HCT116 (cell line): ENCODE measurements around the gene LHPP. TPM values are rescaled to one million over a fixed set of nuclear protein-coding genes. Genes with fewer than 3 reads are reported as not detected.

Experiments
- ATAC-seq: fragments of 200-7000 bp; cut with Tn5 transposase; 2 replicates; pipeline ENCODE4 v1.9.1; 2020; ENCODE audit warnings: mild to moderate bottlenecking, moderate library complexity
- BruUV-seq: library from RNA; stranded (reverse); fragments of 400-500 nt; replicated peaks from 2 replicates; lab custom pipeline; 2021; lab: Mats Ljungman, UMichigan
- CTCF ChIA-PET: fragments of 300-600 bp; sonication (Branson Sonifier 250); formaldehyde crosslinking; loops from one replicate; lab custom pipeline; 2021; ENCODE audit warnings: antibody characterized with exemption; lab: Charles Lee
- POLR2A ChIA-PET: fragments of 300-600, 350-600 bp; sonication (Branson Sonifier 250); formaldehyde crosslinking; loops from one replicate; lab custom pipeline; 2021; ENCODE audit warnings: antibody characterized with exemption; lab: Charles Lee
- RAD21 ChIA-PET, 2 experiments: fragments of 300-600 bp; sonication (Branson Sonifier 250); formaldehyde crosslinking; loops; one replicate each; lab custom pipeline; 2023; ENCODE audit warnings: low total read pairs in 2 of 2; ENCODE audit not compliant: uncharacterized antibody in 2 of 2, unreplicated experiment in 2 of 2, low non-redundant PET in 1 of 2; lab: Charles Lee
- DNase-seq: peaks from one replicate; pipeline ENCODE4 v3.0.0-alpha.2; 2010; ENCODE audit warnings: low read depth, low spot score
- H2AFZ ChIP-seq: fragments of 200-600 bp; shearing (Covaris generic), sonication (generic); 2 replicates; pipeline ENCODE4 v1.6.1; 2017; ENCODE audit warnings: low read depth, mixed run types, mixed read lengths, antibody characterized with exemption, low read length; ENCODE audit not compliant: poor library complexity, severe bottlenecking
- H3K27ac ChIP-seq: 2 replicates; pipeline ENCODE4 v1.5.1; 2012; ENCODE audit warnings: low read depth, low read length
- H3K27me3 ChIP-seq: fragments of 200-600 bp; sonication (generic); 2 replicates; pipeline ENCODE4 v1.6.1; 2016; ENCODE audit warnings: mixed run types, low read length, mixed read lengths; ENCODE audit not compliant: insufficient read depth
- H3K36me3 ChIP-seq, 2 experiments: fragments of 200-500 bp in 1 of 2; fragments of 200-600 bp in 1 of 2; sonication (Bioruptor generic) in 1 of 2; sonication (generic) in 1 of 2; 2 replicates each; pipeline versions ENCODE4 v1.5.1 to v1.6.1; 2014 to 2016; ENCODE audit warnings: low read length in 2 of 2, inconsistent platforms in 1 of 2, mixed read lengths in 1 of 2, mixed run types in 1 of 2; ENCODE audit not compliant: insufficient read depth in 2 of 2, control insufficient read depth in 1 of 2
- H3K4me1 ChIP-seq, 2 experiments: fragments of 200-600 bp in 1 of 2; sonication (generic) in 1 of 2; 2 replicates each; pipeline versions ENCODE4 v1.5.1 to v1.6.1; 2012 to 2017; ENCODE audit warnings: low read length in 2 of 2, inconsistent platforms in 1 of 2, mild to moderate bottlenecking in 1 of 2, mixed read lengths in 1 of 2, mixed run types in 1 of 2, moderate library complexity in 1 of 2; ENCODE audit not compliant: insufficient read depth in 2 of 2, control insufficient read depth in 1 of 2
- H3K4me2 ChIP-seq: fragments of 200-600 bp; sonication (generic); 2 replicates; pipeline ENCODE4 v1.6.1; 2017; ENCODE audit warnings: mixed run types, low read length, mixed read lengths
- H3K4me3 ChIP-seq, 2 experiments: fragments of 200-600 bp in 1 of 2; sonication (generic) in 1 of 2; replicated peaks in 1 of 2; 2 replicates each; pipeline ENCODE4 v1.5.1; 2011 to 2016; ENCODE audit warnings: low read length in 2 of 2, control low read depth in 1 of 2, low read depth in 1 of 2, mild to moderate bottlenecking in 1 of 2, mixed read lengths in 1 of 2, mixed run types in 1 of 2
- H3K79me2 ChIP-seq: fragments of 200-600 bp; sonication (generic); 2 replicates; pipeline ENCODE4 v1.6.1; 2017; ENCODE audit warnings: mild to moderate bottlenecking, mixed run types, low read length, moderate library complexity, mixed read lengths; ENCODE audit not compliant: insufficient read depth
- H3K9ac ChIP-seq: fragments of 200-600 bp; sonication (generic); 2 replicates; pipeline ENCODE4 v1.6.1; 2016; ENCODE audit warnings: low read length, mixed read lengths
- H3K9me2 ChIP-seq: fragments of 200-600 bp; sonication (generic), shearing (Covaris generic); 2 replicates; pipeline ENCODE4 v1.6.1; 2017; ENCODE audit warnings: mixed run types, mild to moderate bottlenecking, moderate library complexity; ENCODE audit not compliant: insufficient read depth
- H3K9me3 ChIP-seq, 2 experiments: fragments of 200-500 bp in 1 of 2; fragments of 200-600 bp in 1 of 2; sonication (Bioruptor generic) in 1 of 2; sonication (generic) in 1 of 2; 2 replicates each; pipeline ENCODE4 v1.6.1; 2014 to 2017; ENCODE audit warnings: low read length in 2 of 2, mixed read lengths in 2 of 2, inconsistent platforms in 1 of 2, low read depth in 1 of 2, mild to moderate bottlenecking in 1 of 2, mixed run types in 1 of 2, moderate library complexity in 1 of 2; ENCODE audit not compliant: control insufficient read depth in 1 of 2, insufficient read depth in 1 of 2
- H4K20me1 ChIP-seq: fragments of 200-600 bp; sonication (generic), shearing (Covaris generic); 2 replicates; pipeline ENCODE4 v1.6.1; 2017; ENCODE audit warnings: mixed run types, mild to moderate bottlenecking, moderate library complexity; ENCODE audit not compliant: insufficient read depth
- RAD21 ChIP-seq: IDR thresholded peaks from 2 replicates; pipeline ENCODE4 v1.6.1; 2012; ENCODE audit warnings: low read depth, mild to moderate bottlenecking
- SRF ChIP-seq: IDR thresholded peaks from 2 replicates; pipeline ENCODE4 v1.6.1; 2012; ENCODE audit warnings: low read depth
- ZBTB33 ChIP-seq: IDR thresholded peaks from 2 replicates; pipeline ENCODE4 v1.6.1; 2011; ENCODE audit warnings: mild to moderate bottlenecking, low read length, moderate library complexity; ENCODE audit not compliant: insufficient replicate concordance; ENCODE audit errors: extremely low read depth
- ZFX ChIP-seq: fragments of 450-650 bp; IDR thresholded peaks from 2 replicates; pipeline ENCODE4 v1.6.1; 2017
- intact Hi-C: fragments of 100-400 bp; cut with micrococcal nuclease; formaldehyde crosslinking; loops from 2 replicates; pipeline ENCODE4 v1.10.0; 2022
- total RNA-seq: library from RNA; stranded (reverse); gene quantifications from one replicate; pipeline ENCODE4 v1.2.1, GENCODE V29; 2021; ENCODE audit not compliant: unreplicated experiment

LHPP gene
- total RNA-seq, 1 experiment from 2014 or later, result 45.8 TPM

GRCh38 chr10:124493214-124493882 is 31.7 kb downstream of the LHPP start:
- H2AFZ ChIP-seq, result no peak overlapping the region
- ATAC-seq (no peak), DNase-seq (no peak)
- no peaks in the 10 kb centered on the region for H3K4me1 ChIP-seq
- H3K36me3 ChIP-seq, result no peaks in the 10 kb centered on the region; a peak in 1 of 4 replicates
- H3K27ac ChIP-seq, result no peak overlapping the region
- no peaks in the 10 kb centered on the region for H3K9me3 ChIP-seq
- no peaks in the 10 kb centered on the region for H3K9me2 ChIP-seq
- no peaks in the 10 kb centered on the region for H3K27me3 ChIP-seq
- BruUV-seq, result no TSS peak
- CTCF ChIA-PET, result no interaction called here
- intact Hi-C loops, result no loop called here
- POLR2A ChIA-PET, result no interaction called here
- RAD21 ChIA-PET, result no interaction called here
- no peaks in the 10 kb centered on the region for H3K79me2 ChIP-seq
- no peak overlapping the region for H3K4me2 ChIP-seq
- H3K9ac ChIP-seq, result no peak overlapping the region
- TF ChIP-seq ZFX, result no peak
- TF ChIP-seq ZBTB33, result no peak
- no peak overlapping the region for H3K4me3 ChIP-seq
- H4K20me1 ChIP-seq, result no peaks in the 10 kb centered on the region

- ChIA-PET CTCF (no interaction called here), RAD21 (no interaction called here), POLR2A (no interaction called here)
- Histone ChIP-seq H3K36me3 (no peaks in the 10 kb centered on the region; a peak in 1 of 4 replicates), H3K27ac (no peak overlapping the region), H3K9me3 (no peaks in the 10 kb centered on the region), H3K4me3 (no peak overlapping the region), H3K79me2 (no peaks in the 10 kb centered on the region)
- no peak for DNase-seq
- TF ChIP-seq SRF (no peak), RAD21 (no peak)
- TF ChIP-seq, all 23 proteins: peak for 0
- Histone ChIP-seq H4K20me1 (no peaks in the 10 kb centered on the region), H3K4me2 (no peak overlapping the region), H3K27me3 (no peaks in the 10 kb centered on the region), H2AFZ (no peak overlapping the region), H3K9me2 (no peaks in the 10 kb centered on the region), H3K9ac (no peak overlapping the region), H3K4me1 (no peaks in the 10 kb centered on the region)
- 0 out of 2 replicates have a peak, but pooled peaks have one; percentile 7 for ATAC-seq
- intact Hi-C loops, result no loop called here
- BruUV-seq, result no TSS peak
These were observed 32.6 kb downstream of the LHPP start for GRCh38 chr10:124494046-124494807.
